Forelimb muscle (tissue), 1 donor: ENCODE data around the gene FHIT. TPM values are rescaled to one million over a fixed set of nuclear protein-coding genes. Genes with fewer than 3 reads are reported as not detected.

Experiments
- DNase-seq: peaks from one replicate; pipeline ENCODE4 v3.0.0-alpha.2; 2013; ENCODE audit warnings: low read depth
- polyA plus RNA-seq: library from polyadenylated mRNA; unstranded; fragments of 120-200 nt; gene quantifications from one replicate; pipeline ENCODE4 v1.2.1, GENCODE V29; 2013; ENCODE audit not compliant: insufficient read length

The FHIT gene
- polyA plus RNA-seq, 1 donor = 7.1 TPM

DNA sequence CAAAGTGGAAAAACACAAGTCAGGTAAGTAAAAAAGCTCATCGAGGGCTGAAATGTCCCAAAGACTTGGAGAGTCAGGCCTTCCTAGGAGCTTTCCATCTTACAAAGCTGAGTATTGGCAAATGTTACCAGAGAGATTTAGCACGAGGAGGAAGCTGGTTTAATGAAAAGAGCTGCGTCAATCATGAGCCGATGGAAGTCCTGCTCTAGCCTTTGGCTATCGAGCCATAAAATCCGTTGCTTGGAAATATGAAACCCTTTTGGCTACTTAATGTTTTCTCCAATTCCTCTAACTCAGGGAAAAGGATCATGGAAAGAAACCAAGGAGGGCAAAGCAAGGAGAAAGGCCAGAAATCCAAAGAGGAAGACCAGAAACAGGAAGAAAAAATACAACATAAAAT is 1074.6 kb downstream of the FHIT start:
- no peak for DNase-seq

DNA sequence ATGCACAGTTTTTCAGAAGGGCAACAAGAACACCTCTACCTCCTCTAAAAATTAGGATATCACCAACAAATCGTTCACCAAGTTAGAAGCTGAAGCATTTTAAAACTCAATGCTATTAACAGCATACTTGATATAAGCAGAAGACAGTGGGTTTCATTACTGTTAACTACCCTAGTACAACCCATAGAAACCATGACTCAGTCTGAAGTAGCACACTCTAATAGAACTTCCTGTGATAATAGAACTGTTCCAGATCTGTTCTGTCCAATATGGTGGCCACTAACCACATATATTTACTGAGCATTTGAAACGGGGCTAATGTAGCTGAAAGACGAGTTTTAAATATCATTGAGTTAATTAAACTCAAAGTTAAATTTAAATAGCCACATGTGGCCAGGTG is 1075.6 kb downstream of the FHIT start:
- no peak for DNase-seq

DNA sequence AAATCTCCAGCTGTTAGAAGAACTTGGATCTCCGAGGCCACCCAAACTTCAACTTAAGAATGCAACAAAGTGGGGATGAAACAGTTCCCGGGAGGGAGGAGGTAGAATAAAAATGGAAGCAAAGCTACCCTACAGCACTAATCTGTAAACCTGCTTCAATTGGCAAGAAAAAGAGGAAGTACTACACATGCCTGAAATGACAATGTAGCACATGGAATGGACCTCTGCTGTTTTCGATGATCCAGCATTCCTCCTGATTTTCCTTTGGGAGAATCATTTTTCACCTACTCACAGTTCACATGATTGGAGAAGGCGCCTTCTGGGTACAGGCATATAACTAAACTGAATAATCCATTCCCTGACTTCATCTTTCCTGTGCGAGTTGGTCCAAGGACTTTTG is 1081.5 kb downstream of the FHIT start:
- DNase-seq = no peak

DNA sequence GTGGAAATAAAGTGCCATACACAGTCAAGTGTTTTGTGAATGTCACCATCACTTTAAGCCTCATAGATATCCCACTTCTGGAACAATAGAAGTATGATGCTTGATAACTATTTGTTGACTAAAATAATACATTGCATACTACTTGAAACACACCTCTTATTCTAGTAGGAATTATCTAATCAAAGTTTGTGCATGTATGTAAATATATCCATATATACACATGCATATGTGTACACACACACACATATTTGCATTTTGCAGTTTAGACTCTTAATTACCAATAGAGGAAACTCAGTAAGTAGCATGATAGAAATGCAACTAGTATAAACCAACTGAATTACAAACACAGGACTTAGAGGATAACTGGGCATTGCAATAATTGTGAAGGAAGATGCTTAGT is 1084.1 kb downstream of the FHIT start:
- DNase-seq = no peak

DNA sequence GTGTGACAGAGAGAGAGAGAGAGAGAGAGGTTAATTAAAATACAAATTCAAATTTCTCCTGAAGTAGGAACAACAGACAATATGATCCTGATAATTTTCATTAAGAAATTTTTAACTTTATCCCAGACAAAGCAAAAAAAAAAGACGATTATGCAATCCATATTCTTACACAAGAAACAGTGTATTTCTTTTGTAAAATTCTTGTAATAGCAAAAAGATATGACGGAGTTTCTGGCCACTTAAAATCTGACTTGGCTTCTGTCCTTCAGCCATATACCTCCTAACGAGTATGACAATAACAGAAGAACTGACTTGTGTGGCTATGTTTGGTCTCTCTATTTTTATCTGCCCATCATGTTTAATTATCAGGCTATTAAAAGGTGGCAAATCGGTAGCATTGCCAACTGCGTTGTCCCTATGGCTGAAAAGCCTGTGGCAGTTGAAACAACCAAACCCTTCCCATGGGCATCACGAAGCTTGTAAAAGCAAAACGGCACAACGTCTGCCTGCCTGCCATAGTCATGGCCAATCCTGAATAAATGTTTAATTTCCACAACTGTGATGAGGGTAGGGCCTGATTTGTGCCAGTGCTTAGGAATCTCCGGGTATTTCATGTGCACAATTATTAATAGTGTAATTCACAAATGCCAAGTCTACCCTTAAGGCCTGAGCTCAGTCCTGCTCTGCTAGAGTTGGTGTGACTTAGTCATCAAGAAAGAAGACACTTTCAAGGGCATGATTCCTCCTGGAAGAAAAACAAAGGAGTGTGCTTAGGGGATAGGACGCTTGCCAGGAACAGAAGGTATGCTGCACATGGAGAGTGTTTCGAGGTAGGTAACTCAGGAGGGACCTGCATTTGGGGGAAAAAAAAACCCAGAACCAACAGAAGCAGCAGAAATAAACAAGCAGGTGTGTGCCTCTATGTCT is 1090.2 kb downstream of the FHIT start:
- DNase-seq = no peak

DNA sequence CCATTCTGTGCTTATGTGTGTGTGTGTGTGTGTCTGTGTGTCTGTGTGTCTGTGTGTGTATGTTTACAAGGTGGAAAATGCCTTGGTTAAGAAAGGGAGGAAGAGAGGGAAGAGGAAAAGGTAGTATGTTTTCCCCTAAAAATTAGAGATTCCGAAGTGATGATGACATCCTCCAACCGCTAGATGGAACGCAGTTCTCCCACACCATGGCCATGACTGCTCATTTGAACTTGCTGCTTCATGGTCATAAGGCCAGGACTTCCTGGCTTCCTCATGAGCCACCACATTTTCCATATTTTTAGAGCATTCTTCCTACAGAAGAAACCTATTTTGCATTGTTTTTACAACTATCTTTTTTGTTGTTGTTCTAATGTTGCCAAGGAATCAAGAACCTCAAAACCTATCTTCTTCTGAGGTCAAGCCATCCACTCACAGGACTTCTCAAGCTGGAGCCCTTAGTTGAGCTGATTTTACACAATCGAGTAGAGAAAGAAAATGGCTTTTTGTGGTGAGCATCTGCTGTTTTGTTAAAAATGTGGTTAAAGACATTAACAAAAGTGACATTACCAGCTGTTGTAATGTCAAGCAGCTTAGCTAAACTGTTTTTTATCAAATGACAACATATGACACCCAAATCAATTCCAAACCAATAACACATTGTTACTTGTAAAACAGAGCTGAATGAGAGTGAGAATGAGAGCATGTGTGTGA is 1091.0 kb downstream of the FHIT start:
- DNase-seq = no peak

DNA sequence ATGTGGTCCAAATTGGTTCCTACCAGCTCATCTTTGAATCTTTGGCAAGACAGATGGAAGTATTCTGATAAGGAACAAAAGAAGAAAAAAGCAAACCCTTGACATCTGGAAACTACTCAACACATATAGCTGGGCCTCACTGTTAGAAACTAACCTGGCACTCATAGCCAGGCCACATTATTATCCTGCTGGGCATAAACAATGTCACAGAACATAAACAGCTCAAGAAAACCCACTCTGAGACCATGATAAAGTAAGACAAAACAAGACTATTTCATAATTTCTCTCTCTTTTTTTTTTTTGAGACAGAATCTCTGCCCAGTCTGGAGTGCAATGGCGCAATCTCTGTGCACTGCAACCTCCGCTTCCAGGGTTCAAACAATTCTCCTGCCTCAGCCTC is 1093.2 kb downstream of the FHIT start:
- no peak for DNase-seq

DNA sequence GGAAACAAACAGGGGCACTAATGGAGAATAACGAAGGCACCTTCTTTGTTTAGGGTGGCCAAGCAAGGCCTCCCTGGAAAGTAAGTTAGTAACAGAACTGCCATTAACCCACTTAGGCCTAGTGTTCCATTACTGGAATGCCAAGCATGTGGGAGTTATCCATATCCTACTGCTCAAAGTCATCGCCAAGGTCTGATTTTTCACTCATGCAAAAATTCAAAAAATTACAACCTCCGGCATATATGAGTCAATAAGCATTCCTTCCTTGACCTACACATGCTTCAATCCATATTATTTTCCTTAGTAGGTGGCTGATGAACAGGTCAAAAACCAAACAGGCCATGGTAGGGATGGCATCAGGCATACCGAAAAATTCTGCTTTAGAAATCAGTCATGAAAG is 1097.2 kb downstream of the FHIT start:
- DNase-seq = no peak

DNA sequence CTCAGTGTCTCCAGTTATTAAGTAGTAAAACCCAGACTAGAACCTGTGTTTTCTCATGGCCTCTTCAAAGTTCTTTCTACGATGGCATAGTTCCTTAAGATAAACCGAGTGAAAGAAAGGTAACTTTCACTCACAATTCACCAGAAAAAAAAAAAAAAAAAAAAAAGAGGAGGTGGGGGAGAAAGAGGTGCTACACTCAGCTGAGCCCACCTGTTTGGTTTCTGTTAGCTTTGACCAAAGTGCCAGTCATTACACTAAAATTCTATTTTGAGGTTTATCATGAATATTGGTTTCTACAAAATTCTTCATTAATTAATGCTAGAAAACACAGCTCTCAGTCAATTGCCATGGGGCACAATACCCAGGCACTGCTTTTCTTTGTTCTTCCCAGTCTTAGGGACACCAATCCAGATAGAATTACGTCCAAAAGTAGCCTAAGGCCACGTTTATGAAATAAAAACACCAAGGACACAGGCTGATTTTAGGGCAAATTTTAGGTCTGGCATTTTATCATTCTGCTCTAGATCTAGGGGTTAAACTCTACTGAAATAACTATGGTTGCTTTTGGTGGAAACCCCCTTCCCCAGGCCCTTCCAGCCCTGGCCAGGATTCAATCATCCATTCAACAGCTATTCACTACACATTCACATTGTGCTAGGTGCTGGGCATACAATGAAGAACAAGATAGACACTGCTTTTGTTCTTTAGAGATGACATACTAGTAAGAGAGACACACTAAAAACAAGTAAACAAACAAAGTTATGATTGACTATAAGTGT is 1097.8 kb downstream of the FHIT start:
- DNase-seq = no peak

DNA sequence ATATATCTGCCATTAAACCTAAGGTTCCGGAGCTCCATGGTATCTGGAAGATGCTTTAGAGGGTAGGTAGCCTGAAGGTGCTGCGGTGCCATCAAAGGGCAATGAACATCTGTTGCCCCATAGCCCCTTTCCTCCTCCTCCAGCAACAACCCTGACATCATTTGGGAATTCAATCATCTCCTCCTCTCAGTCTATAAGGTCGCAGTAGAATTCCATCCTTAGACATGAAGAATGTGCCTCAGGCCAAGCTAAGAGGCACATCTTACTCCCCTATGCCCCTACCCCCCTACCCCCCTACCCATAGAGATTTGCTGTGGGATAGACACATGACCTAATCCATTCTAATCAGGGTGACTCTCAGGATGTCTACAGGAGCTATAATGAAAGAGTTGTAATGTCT is 1101.8 kb downstream of the FHIT start:
- DNase-seq = no peak

DNA sequence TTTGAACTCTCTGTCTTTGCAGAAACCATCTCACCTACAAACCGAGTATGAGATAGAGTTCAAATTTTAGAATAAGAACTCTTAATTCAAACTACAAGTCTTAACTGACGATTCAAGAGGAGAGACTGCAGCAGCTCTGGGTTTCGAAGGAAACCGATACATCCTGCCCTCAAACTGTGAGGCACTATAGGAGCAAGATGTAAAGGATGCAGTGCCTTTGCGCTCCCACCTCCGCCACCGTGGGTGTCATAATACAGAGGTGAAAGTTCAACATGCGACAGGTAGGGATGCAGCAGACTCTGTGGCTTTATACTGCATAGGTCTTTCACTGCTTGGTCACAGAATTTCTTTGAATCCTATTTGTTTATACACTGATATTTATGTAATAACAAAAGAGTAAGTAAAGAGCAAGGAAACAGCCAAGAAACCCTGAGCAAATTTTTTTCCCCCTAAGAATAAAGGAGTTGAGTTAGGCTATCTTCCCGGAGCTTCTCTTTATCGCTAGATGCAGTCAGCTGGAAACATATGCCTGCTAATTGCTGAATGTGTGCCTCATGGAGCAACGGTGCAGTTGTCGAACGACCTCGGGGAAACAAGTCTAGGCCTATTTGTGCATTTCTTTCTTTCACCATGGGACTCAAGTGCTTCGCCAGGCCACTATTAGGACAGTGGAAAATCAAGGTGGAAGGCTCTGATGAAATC is 1103.9 kb downstream of the FHIT start:
- DNase-seq = no peak

DNA sequence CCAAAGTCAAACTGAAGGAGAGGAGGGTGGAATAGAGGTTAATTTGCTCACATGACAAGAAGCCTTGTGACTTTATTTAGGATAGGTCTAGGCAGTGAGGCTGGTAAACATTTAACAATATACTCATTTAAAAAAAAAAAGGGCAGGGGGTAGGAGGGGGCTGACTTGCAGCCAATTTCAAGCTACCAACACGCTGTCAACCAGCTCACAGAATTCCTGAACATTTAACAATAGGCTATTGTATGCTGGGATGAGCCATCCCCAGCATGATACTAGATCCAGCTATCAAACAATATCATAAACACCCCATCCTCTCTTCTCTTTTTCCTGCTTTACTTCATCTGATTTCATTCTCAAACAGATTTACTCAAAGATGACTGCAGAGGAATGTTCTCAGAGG is 1105.1 kb downstream of the FHIT start:
- DNase-seq = no peak

DNA sequence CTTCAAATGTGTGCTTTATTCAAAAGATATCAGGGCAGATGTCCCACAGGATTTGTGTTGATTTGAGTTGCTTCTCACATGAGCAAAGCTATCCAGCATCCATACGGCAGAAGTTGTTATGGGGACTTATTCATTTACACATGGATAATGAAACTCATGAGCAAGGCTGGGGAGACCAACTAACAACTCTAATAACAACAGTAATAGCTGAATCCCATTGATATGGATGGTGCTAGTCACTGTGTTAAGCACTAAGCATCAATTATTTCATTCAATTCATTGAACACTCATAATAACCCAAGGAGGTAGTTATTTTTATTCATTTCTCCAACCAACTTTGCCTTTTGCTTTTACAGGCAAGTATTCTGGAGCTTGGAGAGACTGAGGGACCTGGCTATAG is 1107.2 kb downstream of the FHIT start:
- no peak for DNase-seq

DNA sequence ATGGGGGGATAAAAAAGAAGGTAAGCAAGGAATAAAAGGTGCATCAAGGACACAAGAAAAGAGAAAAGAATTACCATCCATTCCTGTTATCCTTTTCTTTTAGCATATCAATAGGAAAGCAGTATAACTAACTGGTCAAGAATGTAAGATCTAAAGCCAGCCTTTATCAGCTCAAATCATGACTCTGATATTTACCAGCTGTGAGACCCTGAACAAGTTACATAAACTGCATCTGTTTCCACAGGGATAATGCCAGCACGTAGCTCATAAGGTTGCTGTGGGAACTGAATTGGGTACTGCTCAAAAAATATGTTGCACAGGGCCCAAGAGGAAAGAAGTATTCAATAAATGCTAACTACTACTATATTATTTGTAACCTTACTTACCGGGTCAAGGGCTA is 1109.2 kb downstream of the FHIT start:
- DNase-seq = no peak

DNA sequence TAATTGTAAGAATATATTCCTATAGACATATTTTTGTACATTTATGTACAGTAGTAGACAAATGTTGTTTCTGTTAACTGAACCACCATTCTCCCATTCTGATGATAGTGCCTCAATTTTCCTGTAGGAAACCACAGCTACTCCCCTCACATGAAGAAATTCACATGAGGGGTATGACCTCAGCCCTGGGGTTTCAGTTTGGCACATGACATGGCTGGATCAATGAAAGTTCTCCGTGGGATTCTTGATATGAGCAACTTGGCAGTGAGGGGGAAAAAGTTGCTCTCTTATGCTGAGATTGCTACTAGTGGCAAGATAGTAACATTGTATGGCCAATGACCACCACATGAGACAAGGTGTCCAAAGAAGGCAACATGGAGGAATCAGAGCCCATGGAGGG is 1111.1 kb downstream of the FHIT start:
- DNase-seq = no peak

DNA sequence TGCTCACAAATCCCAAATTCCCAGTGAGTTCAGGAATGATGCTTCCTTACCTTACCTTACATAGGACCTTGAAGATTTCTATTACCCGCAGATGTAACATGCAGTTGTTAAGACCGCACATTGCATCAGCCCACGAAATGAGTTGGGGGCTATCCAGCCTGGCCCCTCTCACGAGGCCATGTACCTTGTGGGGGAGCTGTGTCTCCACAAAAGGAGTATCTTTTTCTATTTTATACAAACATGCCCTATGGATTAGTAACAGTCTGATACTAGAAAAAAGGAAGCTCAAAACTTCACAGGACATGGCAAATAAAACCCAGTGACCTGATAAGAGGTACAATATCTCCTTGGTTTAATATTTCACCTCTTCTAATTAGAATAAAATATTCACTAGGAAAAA is 1114.7 kb downstream of the FHIT start:
- DNase-seq = no peak

DNA sequence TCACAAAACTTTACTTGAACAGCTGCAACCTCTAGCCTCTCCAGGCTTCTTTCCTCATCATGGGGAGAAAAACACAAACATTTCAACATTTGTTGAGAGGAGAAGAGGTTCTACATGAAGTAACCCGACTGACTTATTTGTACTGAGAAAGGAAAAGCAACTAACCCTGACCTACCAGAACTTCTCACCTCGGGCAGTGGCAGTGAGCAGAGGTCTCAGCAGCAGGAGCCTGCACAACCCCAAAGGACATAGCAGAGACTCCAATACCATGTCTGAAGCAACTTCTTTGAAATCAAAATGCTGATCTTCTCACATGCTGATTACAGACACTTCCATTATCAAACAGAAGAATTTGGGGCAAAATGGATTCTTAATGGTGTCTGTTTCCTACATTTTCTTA is 1115.8 kb downstream of the FHIT start:
- no peak for DNase-seq

DNA sequence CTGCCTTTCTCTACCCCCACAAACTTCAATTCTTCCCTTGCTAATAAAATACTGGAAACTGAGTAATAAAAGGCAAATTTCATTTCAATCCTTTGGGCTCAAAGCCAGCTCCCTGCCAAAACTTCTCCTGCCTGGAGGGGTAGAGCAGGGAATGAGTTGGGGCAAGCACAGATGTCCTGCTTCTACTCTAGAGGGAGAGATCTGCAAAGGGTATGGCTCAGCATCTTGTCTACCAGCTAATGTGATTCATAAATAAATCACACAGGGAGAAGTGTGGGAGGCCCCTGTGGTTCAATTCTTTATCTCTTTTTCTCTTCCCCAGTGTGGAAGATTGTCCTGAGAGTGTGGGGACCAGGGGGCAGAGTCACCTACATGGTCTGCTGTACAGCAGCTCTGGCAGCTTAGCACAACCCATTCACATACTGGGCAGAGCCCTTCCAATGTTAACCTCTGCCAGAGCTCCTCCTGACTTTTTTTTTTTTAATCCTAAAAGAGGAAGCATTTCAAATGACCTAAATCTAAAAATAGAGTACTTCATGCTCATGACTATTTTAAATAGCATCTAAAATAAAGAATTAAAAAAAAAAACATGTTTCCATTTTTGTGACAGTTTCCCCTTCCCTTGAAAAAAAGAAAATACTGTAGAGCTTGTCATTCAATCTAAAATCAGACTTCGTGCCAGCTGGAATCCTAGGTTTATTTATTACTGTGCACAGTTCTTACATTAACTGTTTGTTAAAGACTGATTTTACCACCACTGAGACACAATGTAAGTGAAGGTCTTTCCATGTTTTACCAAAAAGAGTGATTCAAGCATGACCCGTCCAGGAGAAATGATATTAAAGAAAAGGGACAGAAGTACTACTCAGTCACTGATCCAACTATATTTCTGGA is 1117.7 kb downstream of the FHIT start:
- DNase-seq = no peak

DNA sequence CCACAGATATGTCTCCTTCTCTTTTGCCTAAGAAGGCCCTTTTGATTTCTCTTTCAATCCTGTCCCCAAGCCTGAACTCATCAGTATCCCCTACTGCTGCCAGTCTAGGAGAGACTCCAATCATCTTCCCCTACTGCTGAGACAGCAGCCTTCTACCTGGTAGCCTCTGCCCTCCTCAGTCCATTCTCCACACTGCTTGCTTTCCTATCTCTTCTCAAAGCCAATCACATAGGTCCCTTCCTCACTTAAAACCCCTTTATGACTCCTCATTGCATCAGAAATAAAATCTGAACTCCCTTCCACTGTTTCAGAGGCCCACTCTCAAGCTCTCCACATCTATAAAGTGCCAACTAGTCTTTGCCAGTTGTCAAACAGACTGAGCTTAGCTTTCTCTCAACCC is 1119.6 kb downstream of the FHIT start:
- DNase-seq = no peak

DNA sequence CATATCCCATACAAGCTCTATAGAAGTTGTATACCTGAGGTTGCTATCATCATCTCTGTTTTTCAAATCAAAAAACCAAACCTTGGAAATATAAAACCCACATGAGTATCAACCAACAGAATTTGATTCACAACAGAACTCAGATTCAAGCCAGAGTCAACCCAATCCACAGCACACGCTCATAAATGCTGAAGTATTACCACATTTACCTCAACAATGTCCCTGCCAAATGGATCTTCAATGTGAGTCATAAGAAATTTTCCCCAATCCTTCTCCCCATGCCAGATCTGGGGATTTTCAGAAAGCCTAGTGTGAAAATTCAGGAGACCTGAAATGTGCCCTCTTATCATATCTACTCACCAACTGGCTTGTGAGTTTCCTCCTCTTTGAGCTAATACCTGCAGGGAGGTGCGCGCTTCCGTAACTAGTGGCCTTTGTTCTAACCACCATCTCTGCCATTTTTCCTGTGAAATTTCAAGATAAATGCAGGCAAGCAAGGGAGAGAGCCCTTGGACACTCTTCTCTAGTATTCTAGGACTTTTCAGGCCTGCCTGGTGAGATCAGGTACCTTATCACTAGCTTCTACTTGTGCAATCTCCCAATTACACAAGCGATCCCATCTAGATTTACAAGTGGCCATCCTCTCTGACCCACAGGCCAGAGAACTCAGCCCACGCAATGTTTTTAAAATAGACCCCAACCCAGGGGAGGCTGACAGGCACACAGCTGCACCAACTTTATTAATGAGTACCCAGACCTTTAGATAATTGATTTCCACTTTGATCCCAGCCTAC is 1124.5 kb downstream of the FHIT start:
- DNase-seq = no peak
